A549 (cell line): ENCODE measurements around the gene STT3B. TPM values are rescaled to one million over a fixed set of nuclear protein-coding genes. Genes with fewer than 3 reads are reported as not detected.

Source experiments
- ATAC-seq, 2 experiments: fragments of 200-7000 bp in 1 of 2; fragments of >200 bp in 1 of 2; cut with Nextera tagmentation in 1 of 2; cut with Tn5 transposase in 1 of 2; 3 replicates each; pipeline versions ENCODE4 v1.8.0 to v1.9.1; 2018 to 2020; ENCODE audit warnings: mild to moderate bottlenecking in 1 of 2, moderate library complexity in 1 of 2
- CTCF ChIA-PET: fragments of 300-600 bp; sonication (Branson Sonifier 250); formaldehyde crosslinking; extraction: SDS; loops from one replicate; lab custom pipeline; 2021; ENCODE audit warnings: antibody characterized with exemption, inconsistent platforms; lab: Yijun Ruan, JAX
- POLR2A ChIA-PET: fragments of 350-600 bp; formaldehyde crosslinking; extraction: SDS; loops from one replicate; lab custom pipeline; 2021; ENCODE audit warnings: antibody characterized with exemption, inconsistent platforms; lab: Yijun Ruan, JAX
- DNase-seq, 2 experiments: peaks; one replicate each; pipeline versions ENCODE4 v3.0.0 to v3.0.0-alpha.2; 2011 to 2016; ENCODE audit warnings: low read depth in 1 of 2, low spot score in 1 of 2
- FAIRE-seq: peaks from 2 replicates; lab custom pipeline; 2011; peaks lifted over from hg19 to GRCh38; lab: Jason Lieb, UNC
- H3K27ac ChIP-seq, 2 experiments: fragments of >200 bp; sonication (Bioruptor Twin); formaldehyde crosslinking; 3 replicates each; pipeline ENCODE4 v1.5.1; 2016 to 2017
- H3K4me1 ChIP-seq: fragments of >200 bp; sonication (Bioruptor Twin); formaldehyde crosslinking; 3 replicates; pipeline ENCODE4 v1.6.1; 2016
- H3K4me2 ChIP-seq: fragments of >200 bp; sonication (Bioruptor Twin); formaldehyde crosslinking; 3 replicates; pipeline ENCODE4 v1.6.1; 2016
- H3K4me3 ChIP-seq: fragments of >200 bp; sonication (Bioruptor Twin); formaldehyde crosslinking; 3 replicates; pipeline ENCODE4 v1.5.1; 2016
- H3K9me3 ChIP-seq: fragments of >200 bp; sonication (Bioruptor Twin); formaldehyde crosslinking; 3 replicates; pipeline ENCODE4 v1.6.1; 2016
- CBX2 ChIP-seq: fragments of 200-600 bp; sonication (generic); IDR thresholded peaks from 2 replicates; pipeline ENCODE4 v1.6.1; 2016; ENCODE audit warnings: low read depth, mild to moderate bottlenecking, borderline replicate concordance
- CBX8 ChIP-seq: fragments of 200-600 bp; sonication (generic); IDR thresholded peaks from 2 replicates; pipeline ENCODE4 v1.6.1; 2016
- EHF ChIP-seq: fragments of 250-450 bp; sonication (Bioruptor Pico); IDR thresholded peaks from 2 replicates; pipeline ENCODE4 v1.5.0; 2020; ENCODE audit warnings: mild to moderate bottlenecking
- EP300 ChIP-seq, 2 experiments: fragments of >200 bp; sonication (Bioruptor Twin); formaldehyde crosslinking; IDR thresholded peaks; 2 replicates in 1 of 2; 3 replicates in 1 of 2; pipeline ENCODE4 v1.6.1; 2016 to 2017
- FOSL2 ChIP-seq, 2 experiments: fragments of 450-650 bp in 1 of 2; fragments of >200 bp in 1 of 2; sonication (Bioruptor Twin) in 1 of 2; formaldehyde crosslinking; IDR thresholded peaks; 2 replicates each; pipeline versions ENCODE4 v1.5.0 to v1.6.1; 2016 to 2020; ENCODE audit warnings: mild to moderate bottlenecking in 1 of 2, moderate library complexity in 1 of 2
- FOXS1 ChIP-seq: fragments of 250-450 bp; sonication (Bioruptor Pico); IDR thresholded peaks from 2 replicates; pipeline ENCODE4 v1.5.0; 2020; ENCODE audit warnings: mild to moderate bottlenecking, moderate library complexity
- KDM5A ChIP-seq: fragments of 200-600 bp; sonication (generic); IDR thresholded peaks from 2 replicates; pipeline ENCODE4 v1.6.1; 2016; ENCODE audit warnings: antibody characterized with exemption, mild to moderate bottlenecking
- NFE2L2 ChIP-seq: fragments of 150-350 bp; conservative IDR thresholded peaks from 2 replicates; pipeline ENCODE4 v1.6.1; 2014; ENCODE audit warnings: low read length
- NR3C1 ChIP-seq: fragments of >200 bp; sonication (Bioruptor Twin); formaldehyde crosslinking; IDR thresholded peaks from 3 replicates; pipeline ENCODE4 v1.6.1; 2017
- POLR2AphosphoS2 ChIP-seq: conservative IDR thresholded peaks from 2 replicates; pipeline ENCODE4 v1.6.1; 2012; ENCODE audit warnings: low read length, improper control_type of control experiment, inconsistent platforms
- RARB ChIP-seq: fragments of 250-450 bp; sonication (Bioruptor Pico); IDR thresholded peaks from 2 replicates; pipeline ENCODE4 v1.8.0; 2021; ENCODE audit warnings: mild to moderate bottlenecking, moderate library complexity
- RCOR1 ChIP-seq: fragments of 150-350 bp; IDR thresholded peaks from 2 replicates; pipeline ENCODE4 v1.6.1; 2014; ENCODE audit warnings: antibody characterized with exemption, low read length, low read depth
- RFX5 ChIP-seq: fragments of 450-650 bp; IDR thresholded peaks from 2 replicates; pipeline ENCODE4 v1.7.1; 2014; ENCODE audit warnings: antibody characterized with exemption, mild to moderate bottlenecking, moderate library complexity
- RNF2 ChIP-seq: fragments of 200-600 bp; sonication (generic); IDR thresholded peaks from 2 replicates; pipeline ENCODE4 v1.6.1; 2016; ENCODE audit warnings: low read depth, mild to moderate bottlenecking, antibody characterized with exemption, moderate library complexity, borderline replicate concordance
- SMC3 ChIP-seq: fragments of >200 bp; sonication (Bioruptor Twin); formaldehyde crosslinking; IDR thresholded peaks from 3 replicates; pipeline ENCODE4 v1.6.1; 2018; ENCODE audit warnings: inconsistent platforms
- ZFP36 ChIP-seq: fragments of 450-650 bp; IDR thresholded peaks from 2 replicates; pipeline ENCODE4 v1.6.1; 2014; ENCODE audit warnings: borderline replicate concordance; ENCODE audit not compliant: partially characterized antibody
- ZNF302 ChIP-seq: fragments of 250-450 bp; sonication (Bioruptor Pico); IDR thresholded peaks from 2 replicates; pipeline ENCODE4 v1.9.0; 2021; ENCODE audit warnings: inconsistent platforms, mild to moderate bottlenecking, moderate library complexity
- WGBS: methylation state at CpG from one replicate; pipeline ENCODE4 v1.1.6; 2017; ENCODE audit errors: missing lambda C conversion rate; 5-methylcytosine and 5-hydroxymethylcytosine counted together
- polyA plus RNA-seq, 4 experiments: library from polyadenylated mRNA; depleted of rRNA in 3 of 4; stranded (reverse); fragments of >200 nt; fragmentation: RNase III in 1 of 4; extraction: RNeasy Plus Mini Kit Qiagen cat#74134 plus additional on column Dnase treatment in 1 of 4; gene quantifications; 2 replicates in 3 of 4; 3 replicates in 1 of 4; pipeline ENCODE4 v1.2.3, GENCODE V29; 2011 to 2017
- TF ChIP-seq, protein P1 (sequence below): fragments of >200 bp; sonication (Bioruptor Twin); formaldehyde crosslinking; IDR thresholded peaks from 3 replicates; pipeline ENCODE4 v1.6.1; 2016
- TF ChIP-seq, protein P2 (sequence below): fragments of 200-600 bp; sonication (generic); IDR thresholded peaks from 2 replicates; pipeline ENCODE4 v1.6.1; 2016; ENCODE audit warnings: antibody characterized with exemption, mild to moderate bottlenecking, moderate library complexity
- TF ChIP-seq, protein P3 (sequence below): fragments of 150-350 bp; IDR thresholded peaks from 2 replicates; pipeline ENCODE4 v1.6.1; 2014; ENCODE audit warnings: low read depth, mild to moderate bottlenecking, low read length

Gene STT3B
- polyA plus RNA-seq, 2 of the 4 experiments (the other 2 are of a cell fraction): 92.1 to 171 TPM

DNA sequence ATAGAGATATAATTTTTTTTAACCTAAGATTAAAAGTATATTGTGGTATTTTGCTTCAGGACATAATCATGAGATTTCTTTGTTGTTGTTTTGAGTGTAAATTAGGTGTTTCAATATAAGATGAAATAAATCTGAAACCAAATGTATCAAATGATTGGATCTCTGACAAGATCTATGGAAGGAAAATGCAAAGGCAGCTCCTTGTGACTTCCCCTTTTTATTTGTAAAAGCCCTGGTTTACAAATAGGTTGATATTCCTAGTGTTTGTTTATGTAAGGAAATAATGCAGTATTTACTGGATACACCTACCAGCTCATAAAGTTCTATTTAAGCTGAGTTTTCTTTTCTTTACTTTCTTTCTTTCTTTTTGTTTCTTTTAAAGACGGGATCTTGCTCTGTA lies 35.9 kb downstream of the STT3B start:
- DNase-seq (no peak), ATAC-seq (no peak), FAIRE-seq (peak; percentile 43)
- no peak overlapping the region for H3K4me3 ChIP-seq
- peaks cover 13% of the 10 kb centered on the region for H3K4me1 ChIP-seq
- POLR2A ChIA-PET: interaction anchor here (0.7 kb wide), 1 partner anchor 36 kb away, joined by 3 read pairs; the partner anchor contains the start of gene STT3B
- CTCF ChIA-PET: interaction anchor here (1.0 to 2.4 kb wide), 2 partner anchors 18 to 450 kb away, joined by 3 to 7 read pairs; no protein-coding TSS in a partner anchor
- H3K9me3 ChIP-seq: no peaks in the 10 kb centered on the region
- 94% methylated on average over 1 of the region's 1 CpG for WGBS
- H3K4me2 ChIP-seq: no peak overlapping the region
- TF ChIP-seq RARB (CRISPR knock-in tag) (no peak), ZFP36 (no peak)
- TF ChIP-seq, protein P1, sequence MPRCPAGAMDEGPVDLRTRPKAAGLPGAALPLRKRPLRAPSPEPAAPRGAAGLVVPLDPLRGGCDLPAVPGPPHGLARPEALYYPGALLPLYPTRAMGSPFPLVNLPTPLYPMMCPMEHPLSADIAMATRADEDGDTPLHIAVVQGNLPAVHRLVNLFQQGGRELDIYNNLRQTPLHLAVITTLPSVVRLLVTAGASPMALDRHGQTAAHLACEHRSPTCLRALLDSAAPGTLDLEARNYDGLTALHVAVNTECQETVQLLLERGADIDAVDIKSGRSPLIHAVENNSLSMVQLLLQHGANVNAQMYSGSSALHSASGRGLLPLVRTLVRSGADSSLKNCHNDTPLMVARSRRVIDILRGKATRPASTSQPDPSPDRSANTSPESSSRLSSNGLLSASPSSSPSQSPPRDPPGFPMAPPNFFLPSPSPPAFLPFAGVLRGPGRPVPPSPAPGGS: no peak
- no peak overlapping the region for H3K27ac ChIP-seq

DNA sequence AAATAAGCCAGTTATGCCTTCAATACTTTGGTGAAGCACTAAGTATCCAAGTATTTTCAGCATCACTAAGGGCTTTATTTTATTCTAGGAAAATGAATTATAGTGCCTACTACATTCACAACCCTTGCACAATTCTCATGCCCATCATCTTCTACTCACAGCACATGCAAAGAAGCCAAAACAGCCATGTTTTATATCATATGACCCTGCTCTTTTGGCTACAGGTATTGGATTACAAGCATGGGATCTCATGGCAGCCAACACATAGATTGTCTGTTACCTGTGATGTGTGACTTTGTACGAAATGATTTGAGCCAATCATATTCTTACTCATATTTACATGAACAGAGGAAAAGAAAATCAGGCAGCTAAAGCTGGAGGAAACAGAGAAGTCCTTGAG lies 38.6 kb downstream of the STT3B start:
- no peak overlapping the region for H3K4me2 ChIP-seq
- no peak overlapping the region for H3K4me3 ChIP-seq
- H3K27ac ChIP-seq: no peak overlapping the region
- no peak for FAIRE-seq
- ChIA-PET CTCF (no interaction called here), POLR2A (no interaction called here)
- DNase-seq: no peak
- 94% methylated on average over 1 of the region's 1 CpG for WGBS
- no peak for ATAC-seq
- no peaks in the 10 kb centered on the region for H3K9me3 ChIP-seq
- TF ChIP-seq POLR2AphosphoS2: no peak
- TF ChIP-seq RFX5: no peak
- TF ChIP-seq RNF2: no peak
- TF ChIP-seq CBX8: no peak
- no peak for TF ChIP-seq CBX2
- TF ChIP-seq NFE2L2: no peak
- TF ChIP-seq SMC3: no peak
- TF ChIP-seq, protein P2, sequence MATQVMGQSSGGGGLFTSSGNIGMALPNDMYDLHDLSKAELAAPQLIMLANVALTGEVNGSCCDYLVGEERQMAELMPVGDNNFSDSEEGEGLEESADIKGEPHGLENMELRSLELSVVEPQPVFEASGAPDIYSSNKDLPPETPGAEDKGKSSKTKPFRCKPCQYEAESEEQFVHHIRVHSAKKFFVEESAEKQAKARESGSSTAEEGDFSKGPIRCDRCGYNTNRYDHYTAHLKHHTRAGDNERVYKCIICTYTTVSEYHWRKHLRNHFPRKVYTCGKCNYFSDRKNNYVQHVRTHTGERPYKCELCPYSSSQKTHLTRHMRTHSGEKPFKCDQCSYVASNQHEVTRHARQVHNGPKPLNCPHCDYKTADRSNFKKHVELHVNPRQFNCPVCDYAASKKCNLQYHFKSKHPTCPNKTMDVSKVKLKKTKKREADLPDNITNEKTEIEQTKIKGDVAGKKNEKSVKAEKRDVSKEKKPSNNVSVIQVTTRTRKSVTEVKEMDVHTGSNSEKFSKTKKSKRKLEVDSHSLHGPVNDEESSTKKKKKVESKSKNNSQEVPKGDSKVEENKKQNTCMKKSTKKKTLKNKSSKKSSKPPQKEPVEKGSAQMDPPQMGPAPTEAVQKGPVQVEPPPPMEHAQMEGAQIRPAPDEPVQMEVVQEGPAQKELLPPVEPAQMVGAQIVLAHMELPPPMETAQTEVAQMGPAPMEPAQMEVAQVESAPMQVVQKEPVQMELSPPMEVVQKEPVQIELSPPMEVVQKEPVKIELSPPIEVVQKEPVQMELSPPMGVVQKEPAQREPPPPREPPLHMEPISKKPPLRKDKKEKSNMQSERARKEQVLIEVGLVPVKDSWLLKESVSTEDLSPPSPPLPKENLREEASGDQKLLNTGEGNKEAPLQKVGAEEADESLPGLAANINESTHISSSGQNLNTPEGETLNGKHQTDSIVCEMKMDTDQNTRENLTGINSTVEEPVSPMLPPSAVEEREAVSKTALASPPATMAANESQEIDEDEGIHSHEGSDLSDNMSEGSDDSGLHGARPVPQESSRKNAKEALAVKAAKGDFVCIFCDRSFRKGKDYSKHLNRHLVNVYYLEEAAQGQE: no peak
- TF ChIP-seq, protein P3, sequence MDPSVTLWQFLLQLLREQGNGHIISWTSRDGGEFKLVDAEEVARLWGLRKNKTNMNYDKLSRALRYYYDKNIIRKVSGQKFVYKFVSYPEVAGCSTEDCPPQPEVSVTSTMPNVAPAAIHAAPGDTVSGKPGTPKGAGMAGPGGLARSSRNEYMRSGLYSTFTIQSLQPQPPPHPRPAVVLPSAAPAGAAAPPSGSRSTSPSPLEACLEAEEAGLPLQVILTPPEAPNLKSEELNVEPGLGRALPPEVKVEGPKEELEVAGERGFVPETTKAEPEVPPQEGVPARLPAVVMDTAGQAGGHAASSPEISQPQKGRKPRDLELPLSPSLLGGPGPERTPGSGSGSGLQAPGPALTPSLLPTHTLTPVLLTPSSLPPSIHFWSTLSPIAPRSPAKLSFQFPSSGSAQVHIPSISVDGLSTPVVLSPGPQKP: no peak
- TF ChIP-seq KDM5A: no peak
- no peak for TF ChIP-seq RARB (CRISPR knock-in tag)
- TF ChIP-seq FOXS1: no peak
- no peaks in the 10 kb centered on the region for H3K4me1 ChIP-seq

DNA sequence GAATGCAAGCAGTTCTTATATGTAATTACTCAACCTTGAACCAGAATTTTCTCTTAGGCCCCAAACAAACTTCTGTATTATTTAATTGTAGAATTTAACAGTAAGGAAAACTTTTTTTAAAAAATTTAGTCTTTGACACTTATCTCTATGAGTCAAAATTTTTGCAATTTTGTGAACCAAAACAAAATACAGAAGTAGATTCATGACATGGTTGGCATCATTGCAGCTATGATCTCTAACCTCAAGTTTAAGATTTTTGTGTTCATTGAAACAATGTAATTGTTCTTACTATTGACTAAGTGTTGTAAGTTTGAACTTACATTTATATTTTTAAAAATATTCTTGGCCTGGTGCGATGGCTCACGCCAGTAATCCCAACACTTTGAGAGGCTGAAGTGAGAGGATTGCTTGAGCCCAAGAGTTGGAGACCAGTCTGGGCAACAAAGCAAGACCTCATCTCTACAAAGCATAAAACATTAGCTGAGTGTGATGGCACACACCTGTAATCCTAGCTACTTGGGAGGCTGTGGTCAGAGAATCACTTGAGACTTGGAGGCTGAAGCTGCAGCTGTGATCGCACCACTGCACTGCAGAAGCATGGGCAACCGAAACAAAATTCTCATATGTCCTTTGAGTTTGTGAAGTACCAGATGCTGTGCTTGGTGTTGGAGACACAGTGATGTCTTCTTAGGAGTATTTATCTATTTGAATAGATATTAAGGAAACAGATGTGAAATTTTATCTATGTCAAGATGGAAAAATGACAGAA lies 39.7 kb downstream of the STT3B start:
- Histone ChIP-seq H3K4me3 (no peak overlapping the region), H3K4me1 (no peaks in the 10 kb centered on the region), H3K27ac (no peak overlapping the region)
- POLR2A ChIA-PET: no interaction called here
- CTCF ChIA-PET: no interaction called here
- whole genome bisulfite sequencing: 88% methylated on average over 4 of the region's 4 CpGs
- no peak for DNase-seq
- FAIRE-seq: no peak
- TF ChIP-seq ZNF302 (CRISPR knock-in tag) (no peak), RARB (CRISPR knock-in tag) (no peak), EP300 (IDR thresholded peaks at IDR 0.05) (no peak), RCOR1 (no peak), NFE2L2 (no peak), EHF (no peak), NR3C1 (no peak), FOSL2 (IDR thresholded peaks at IDR 0.05) (no peak), FOSL2 (CRISPR knock-in tag; IDR thresholded peaks at IDR 0.05) (no peak)
- TF ChIP-seq, all 56 proteins: peak for 0
- ATAC-seq: no peak
- Histone ChIP-seq H3K9me3 (no peaks in the 10 kb centered on the region), H3K4me2 (no peak overlapping the region)
